ENCODE results near the gene CIC. TPM values are rescaled to one million over a fixed set of nuclear protein-coding genes. Genes with fewer than 3 reads are reported as not detected.

Gene CIC
- total and polyA plus RNA-seq, 3 donors from 2014 or later = 95.6 to 181 (median 163) TPM

DNA sequence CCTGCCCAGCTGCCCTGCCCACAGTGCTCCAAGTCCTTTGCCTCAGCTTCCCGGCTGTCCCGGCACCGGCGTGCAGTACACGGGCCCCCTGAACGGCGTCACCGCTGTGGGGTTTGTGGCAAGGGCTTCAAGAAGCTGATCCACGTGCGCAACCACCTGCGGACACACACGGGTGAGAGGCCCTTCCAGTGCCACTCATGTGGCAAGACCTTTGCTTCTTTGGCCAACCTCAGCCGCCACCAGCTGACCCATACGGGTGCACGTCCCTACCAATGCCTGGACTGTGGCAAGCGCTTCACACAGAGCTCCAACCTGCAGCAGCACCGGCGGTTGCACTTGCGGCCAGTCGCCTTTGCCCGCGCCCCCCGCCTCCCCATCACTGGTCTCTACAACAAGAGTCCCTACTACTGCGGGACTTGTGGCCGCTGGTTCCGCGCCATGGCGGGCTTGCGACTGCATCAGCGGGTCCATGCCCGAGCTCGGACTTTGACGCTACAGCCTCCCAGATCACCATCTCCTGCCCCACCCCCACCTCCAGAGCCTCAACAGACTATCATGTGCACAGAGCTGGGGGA, 43.2 kb upstream of the CIC start:
- TF ChIP-seq, protein P1, sequence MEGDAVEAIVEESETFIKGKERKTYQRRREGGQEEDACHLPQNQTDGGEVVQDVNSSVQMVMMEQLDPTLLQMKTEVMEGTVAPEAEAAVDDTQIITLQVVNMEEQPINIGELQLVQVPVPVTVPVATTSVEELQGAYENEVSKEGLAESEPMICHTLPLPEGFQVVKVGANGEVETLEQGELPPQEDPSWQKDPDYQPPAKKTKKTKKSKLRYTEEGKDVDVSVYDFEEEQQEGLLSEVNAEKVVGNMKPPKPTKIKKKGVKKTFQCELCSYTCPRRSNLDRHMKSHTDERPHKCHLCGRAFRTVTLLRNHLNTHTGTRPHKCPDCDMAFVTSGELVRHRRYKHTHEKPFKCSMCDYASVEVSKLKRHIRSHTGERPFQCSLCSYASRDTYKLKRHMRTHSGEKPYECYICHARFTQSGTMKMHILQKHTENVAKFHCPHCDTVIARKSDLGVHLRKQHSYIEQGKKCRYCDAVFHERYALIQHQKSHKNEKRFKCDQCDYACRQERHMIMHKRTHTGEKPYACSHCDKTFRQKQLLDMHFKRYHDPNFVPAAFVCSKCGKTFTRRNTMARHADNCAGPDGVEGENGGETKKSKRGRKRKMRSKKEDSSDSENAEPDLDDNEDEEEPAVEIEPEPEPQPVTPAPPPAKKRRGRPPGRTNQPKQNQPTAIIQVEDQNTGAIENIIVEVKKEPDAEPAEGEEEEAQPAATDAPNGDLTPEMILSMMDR (IDR thresholded peaks at IDR 0.05) = no peak
- TF ChIP-seq POLR2A (IDR thresholded peaks at IDR 0.05) = no peak
- Histone ChIP-seq H3K4me3 (no peak overlapping the region), H3K27me3 (no peaks in the 10 kb centered on the region), H3K27ac (no peak overlapping the region), H3K4me1 (peaks cover 7% of the 10 kb centered on the region), H3K9me3 (no peaks in the 10 kb centered on the region), H3K36me3 (ENCODE audit: low read depth, missing control alignments) (no peaks in the 10 kb centered on the region)
- DNase-seq = no peak
- 95 to 99% methylated on average over 31 to 33 of the region's 33 CpGs for WGBS, 2 donors
- intact Hi-C loops (cut with DNase I; ENCODE audit: low total_unique reads) = no loop called here

- TF ChIP-seq, protein P1 (IDR thresholded peaks at IDR 0.05) = no peak
- TF ChIP-seq POLR2A (IDR thresholded peaks at IDR 0.05) = no peak
- WGBS, 2 donors = 88 to 100% methylated on average over 1 of the region's 1 CpG
- no peak for DNase-seq
- Histone ChIP-seq H3K4me1 (no peaks in the 10 kb centered on the region), H3K9me3 (no peaks in the 10 kb centered on the region), H3K36me3 (ENCODE audit: low read depth, missing control alignments) (no peaks in the 10 kb centered on the region), H3K27me3 (no peaks in the 10 kb centered on the region), H3K27ac (no peak overlapping the region), H3K4me3 (no peak overlapping the region)
- intact Hi-C loops (cut with DNase I; ENCODE audit: low total_unique reads) = no loop called here
These were observed 42.2 kb upstream of the CIC start for GRCh38 chr19:42226886-42227285.

GRCh38 chr19:42228641-42229040, 40.4 kb upstream of the CIC start:
- Histone ChIP-seq H3K9me3 (no peaks in the 10 kb centered on the region), H3K4me3 (no peak overlapping the region), H3K27ac (no peak overlapping the region), H3K36me3 (ENCODE audit: low read depth, missing control alignments) (no peaks in the 10 kb centered on the region), H3K4me1 (peaks cover 1% of the 10 kb centered on the region), H3K27me3 (no peaks in the 10 kb centered on the region)
- TF ChIP-seq, protein P1 (IDR thresholded peaks at IDR 0.05) = no peak
- no peak for TF ChIP-seq POLR2A (IDR thresholded peaks at IDR 0.05)
- intact Hi-C loops (cut with DNase I; ENCODE audit: low total_unique reads) = no loop called here
- 74 to 78% methylated on average over 4 of the region's 4 CpGs for WGBS, 2 donors
- no peak for DNase-seq

DNA sequence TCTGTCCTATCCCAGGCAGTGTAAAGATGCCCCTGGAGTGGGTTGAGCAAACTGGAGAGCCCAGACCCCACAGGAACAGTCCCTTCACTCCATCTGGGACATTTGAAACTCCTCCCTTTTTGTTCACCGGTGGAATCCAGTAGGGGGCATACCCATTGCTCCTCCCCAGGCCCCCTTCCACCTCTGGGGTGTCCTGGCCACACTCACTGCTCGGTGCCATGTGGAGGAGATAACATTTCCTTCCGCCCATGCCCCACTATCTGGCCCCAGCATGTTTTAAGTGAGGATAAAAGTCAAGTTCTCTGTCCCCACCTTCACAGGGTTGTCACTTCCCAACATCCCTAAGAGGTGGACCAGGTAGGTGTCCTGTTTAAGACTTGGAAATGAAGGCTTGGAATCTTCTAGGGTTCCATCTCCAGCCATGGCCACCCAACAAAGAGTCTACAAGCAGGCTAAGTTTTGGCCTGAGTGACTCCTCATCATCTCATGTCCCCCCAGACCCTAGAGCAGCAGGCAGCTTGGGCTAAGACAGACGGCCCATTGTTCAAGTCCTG, 39.7 kb upstream of the CIC start:
- Histone ChIP-seq H3K4me1 (peaks cover 4% of the 10 kb centered on the region), H3K27me3 (no peaks in the 10 kb centered on the region), H3K27ac (no peak overlapping the region), H3K4me3 (no peak overlapping the region), H3K9me3 (no peaks in the 10 kb centered on the region), H3K36me3 (ENCODE audit: low read depth, missing control alignments) (no peaks in the 10 kb centered on the region)
- no peak for DNase-seq
- intact Hi-C loops (cut with DNase I; ENCODE audit: low total_unique reads) = no loop called here
- TF ChIP-seq, protein P1 (IDR thresholded peaks at IDR 0.05) = no peak
- no peak for TF ChIP-seq POLR2A (IDR thresholded peaks at IDR 0.05)
- WGBS, 2 donors = 70 to 74% methylated on average over 4 of the region's 4 CpGs

- H3K9me3 ChIP-seq = no peaks in the 10 kb centered on the region
- H3K4me1 ChIP-seq = peaks cover 4% of the 10 kb centered on the region
- H3K36me3 ChIP-seq (ENCODE audit: low read depth, missing control alignments) = no peaks in the 10 kb centered on the region
- 50 to 55% methylated on average over 6 to 8 of the region's 8 CpGs for whole genome bisulfite sequencing, 2 donors
- DNase-seq = no peak
- no peak for TF ChIP-seq POLR2A (IDR thresholded peaks at IDR 0.05)
- TF ChIP-seq, protein P1 (IDR thresholded peaks at IDR 0.05) = no peak
- no peaks in the 10 kb centered on the region for H3K27me3 ChIP-seq
- H3K27ac ChIP-seq = no peak overlapping the region
- H3K4me3 ChIP-seq = no peak overlapping the region
- intact Hi-C loops (cut with DNase I; ENCODE audit: low total_unique reads) = no loop called here
These were observed 39.1 kb upstream of the CIC start for GRCh38 chr19:42229855-42230351.
